ENCODE results near the gene BMPR1B. TPM values are rescaled to one million over a fixed set of nuclear protein-coding genes. Genes with fewer than 3 reads are reported as not detected.

The BMPR1B gene
- total and polyA plus RNA-seq, 9 of the 15 experiments (the other 6 are each of a cell fraction or from before 2014, with no cell fraction given), result 0.01 TPM; not detected in 8

DNA sequence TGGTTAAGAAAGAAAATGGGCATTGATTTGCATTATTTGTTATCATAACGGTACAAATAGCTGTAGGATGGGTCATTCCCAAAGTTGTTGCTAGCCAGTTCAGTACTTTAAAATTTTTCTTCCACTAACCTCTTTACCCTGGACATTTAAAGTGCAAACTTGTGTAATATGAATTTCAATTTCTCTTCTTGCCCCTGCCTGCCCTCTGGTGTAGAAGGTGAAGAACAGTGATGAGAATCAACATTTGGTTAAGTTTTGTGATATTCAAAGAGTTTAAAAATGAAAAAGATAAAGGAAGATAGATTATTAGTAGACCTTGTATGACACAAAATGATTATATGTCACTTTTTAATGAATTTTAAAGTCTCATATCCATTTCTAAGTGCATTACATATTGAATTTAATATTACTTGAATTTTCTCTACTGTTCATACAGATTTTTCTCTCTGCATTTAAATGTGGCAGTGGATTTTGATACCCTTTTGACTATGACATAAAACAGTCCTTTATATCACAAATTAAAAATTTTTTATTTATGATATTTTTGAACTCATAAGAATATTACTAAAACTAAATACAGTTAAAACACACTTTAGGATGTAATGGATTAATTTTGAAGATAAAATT is 337.7 kb downstream of the BMPR1B start:
- FAIRE-seq, result peak; percentile 26
- peak in 2 of 4 experiments; percentile 3 to 9 for DNase-seq (ENCODE audit: extremely low read depth in 1 of 4, low spot score in 3 of 4)
- Histone ChIP-seq H3K4me2 (ENCODE audit: insufficient read depth, low read length) (no peak overlapping the region), H3K27ac (ENCODE audit: extremely low read depth, low read depth, low read length) (no peak overlapping the region), H3K9ac (ENCODE audit: insufficient read depth in 1 of 2, low read depth in 2 of 2, low read length in 2 of 2) (no peak overlapping the region), H3K4me3 (no peak overlapping the region), H3K9me1 (ENCODE audit: control insufficient read depth, insufficient read depth, low read length) (no peaks in the 10 kb centered on the region), H3K79me2 (ENCODE audit: control insufficient read depth, insufficient read depth, low read length) (no peaks in the 10 kb centered on the region), H3K27me3 (ENCODE audit: control insufficient read depth in 2 of 2, insufficient read depth in 2 of 2, low read length in 2 of 2) (no peaks in the 10 kb centered on the region; a peak in 1 of 5 replicates), H3K9me3 (replicated peaks; ENCODE audit: control insufficient read depth, insufficient read depth, low read depth, low read length) (no peaks in the 10 kb centered on the region), H3K4me1 (replicated peaks in 1 of 2; ENCODE audit: control insufficient read depth in 2 of 2, insufficient read depth in 2 of 2, low read length in 2 of 2) (no peaks in the 10 kb centered on the region), H3K36me3 (ENCODE audit: control insufficient read depth, insufficient read depth, low read length) (no peaks in the 10 kb centered on the region), H4K20me1 (replicated peaks; ENCODE audit: control insufficient read depth, insufficient read depth, low read length) (no peaks in the 10 kb centered on the region), H2AFZ (ENCODE audit: low read depth, low read length) (no peak overlapping the region)
- 0% methylated on average over 1 of the region's 1 CpG for WGBS (ENCODE audit: insufficient coverage, low coverage, missing lambda C conversion rate)
- in situ Hi-C loops (cut with MboI), result no loop called here
- no peak for ATAC-seq
- ChIA-PET POLR2A (no interaction called here), CTCF (ENCODE audit: low intra/inter-chr PET ratio) (interaction anchor here (1.9 kb wide), 1 partner anchor 473 kb away, joined by 8 read pairs; no protein-coding TSS in a partner anchor)
- no TSS peak for BruUV-seq (replicated peaks)
- intact Hi-C loops (cut with micrococcal nuclease), result loop anchor here (5.0 kb wide), 1 partner anchor 473 kb away; no protein-coding TSS in a partner anchor
- no peak for TF ChIP-seq ETS2 (tag; IDR thresholded peaks at IDR 0.05; ENCODE audit: borderline replicate concordance, poor library complexity, severe bottlenecking)
- TF ChIP-seq, protein P1, sequence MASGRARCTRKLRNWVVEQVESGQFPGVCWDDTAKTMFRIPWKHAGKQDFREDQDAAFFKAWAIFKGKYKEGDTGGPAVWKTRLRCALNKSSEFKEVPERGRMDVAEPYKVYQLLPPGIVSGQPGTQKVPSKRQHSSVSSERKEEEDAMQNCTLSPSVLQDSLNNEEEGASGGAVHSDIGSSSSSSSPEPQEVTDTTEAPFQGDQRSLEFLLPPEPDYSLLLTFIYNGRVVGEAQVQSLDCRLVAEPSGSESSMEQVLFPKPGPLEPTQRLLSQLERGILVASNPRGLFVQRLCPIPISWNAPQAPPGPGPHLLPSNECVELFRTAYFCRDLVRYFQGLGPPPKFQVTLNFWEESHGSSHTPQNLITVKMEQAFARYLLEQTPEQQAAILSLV (tag; IDR thresholded peaks at IDR 0.05), result no peak
- TF ChIP-seq, protein P2, sequence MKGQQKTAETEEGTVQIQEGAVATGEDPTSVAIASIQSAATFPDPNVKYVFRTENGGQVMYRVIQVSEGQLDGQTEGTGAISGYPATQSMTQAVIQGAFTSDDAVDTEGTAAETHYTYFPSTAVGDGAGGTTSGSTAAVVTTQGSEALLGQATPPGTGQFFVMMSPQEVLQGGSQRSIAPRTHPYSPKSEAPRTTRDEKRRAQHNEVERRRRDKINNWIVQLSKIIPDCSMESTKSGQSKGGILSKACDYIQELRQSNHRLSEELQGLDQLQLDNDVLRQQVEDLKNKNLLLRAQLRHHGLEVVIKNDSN (CRISPR knock-in tag; IDR thresholded peaks at IDR 0.05), result no peak
- TF ChIP-seq, protein P3, sequence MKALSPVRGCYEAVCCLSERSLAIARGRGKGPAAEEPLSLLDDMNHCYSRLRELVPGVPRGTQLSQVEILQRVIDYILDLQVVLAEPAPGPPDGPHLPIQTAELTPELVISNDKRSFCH (CRISPR knock-in tag; IDR thresholded peaks at IDR 0.05), result no peak
- TF ChIP-seq, protein P3 (tag; IDR thresholded peaks at IDR 0.05), result no peak
- TF ChIP-seq, protein P4, sequence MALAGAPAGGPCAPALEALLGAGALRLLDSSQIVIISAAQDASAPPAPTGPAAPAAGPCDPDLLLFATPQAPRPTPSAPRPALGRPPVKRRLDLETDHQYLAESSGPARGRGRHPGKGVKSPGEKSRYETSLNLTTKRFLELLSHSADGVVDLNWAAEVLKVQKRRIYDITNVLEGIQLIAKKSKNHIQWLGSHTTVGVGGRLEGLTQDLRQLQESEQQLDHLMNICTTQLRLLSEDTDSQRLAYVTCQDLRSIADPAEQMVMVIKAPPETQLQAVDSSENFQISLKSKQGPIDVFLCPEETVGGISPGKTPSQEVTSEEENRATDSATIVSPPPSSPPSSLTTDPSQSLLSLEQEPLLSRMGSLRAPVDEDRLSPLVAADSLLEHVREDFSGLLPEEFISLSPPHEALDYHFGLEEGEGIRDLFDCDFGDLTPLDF (CRISPR knock-in tag; IDR thresholded peaks at IDR 0.05), result no peak
- no peak for TF ChIP-seq BCL6 (CRISPR knock-in tag; IDR thresholded peaks at IDR 0.05)
- TF ChIP-seq DIDO1 (tag; IDR thresholded peaks at IDR 0.05; ENCODE audit: low read depth), result no peak
- 0 out of 2 replicates have a peak, but pooled peaks have one; percentile 18 for TF ChIP-seq SMC3 (conservative IDR thresholded peaks at IDR 0.05; ENCODE audit: insufficient read depth, low read depth, low read length)
- TF ChIP-seq MXI1 (IDR thresholded peaks at IDR 0.05; ENCODE audit: low read depth, low read length), result no peak
- TF ChIP-seq ZNF124 (CRISPR knock-in tag; IDR thresholded peaks at IDR 0.05), result no peak
- TF ChIP-seq NRF1 (conservative IDR thresholded peaks at IDR 0.05 in 1 of 2, IDR thresholded peaks at IDR 0.05 in 1 of 2), result no peak
- TF ChIP-seq KDM2B (CRISPR knock-in tag; IDR thresholded peaks at IDR 0.05), result no peak
- TF ChIP-seq, protein P5, sequence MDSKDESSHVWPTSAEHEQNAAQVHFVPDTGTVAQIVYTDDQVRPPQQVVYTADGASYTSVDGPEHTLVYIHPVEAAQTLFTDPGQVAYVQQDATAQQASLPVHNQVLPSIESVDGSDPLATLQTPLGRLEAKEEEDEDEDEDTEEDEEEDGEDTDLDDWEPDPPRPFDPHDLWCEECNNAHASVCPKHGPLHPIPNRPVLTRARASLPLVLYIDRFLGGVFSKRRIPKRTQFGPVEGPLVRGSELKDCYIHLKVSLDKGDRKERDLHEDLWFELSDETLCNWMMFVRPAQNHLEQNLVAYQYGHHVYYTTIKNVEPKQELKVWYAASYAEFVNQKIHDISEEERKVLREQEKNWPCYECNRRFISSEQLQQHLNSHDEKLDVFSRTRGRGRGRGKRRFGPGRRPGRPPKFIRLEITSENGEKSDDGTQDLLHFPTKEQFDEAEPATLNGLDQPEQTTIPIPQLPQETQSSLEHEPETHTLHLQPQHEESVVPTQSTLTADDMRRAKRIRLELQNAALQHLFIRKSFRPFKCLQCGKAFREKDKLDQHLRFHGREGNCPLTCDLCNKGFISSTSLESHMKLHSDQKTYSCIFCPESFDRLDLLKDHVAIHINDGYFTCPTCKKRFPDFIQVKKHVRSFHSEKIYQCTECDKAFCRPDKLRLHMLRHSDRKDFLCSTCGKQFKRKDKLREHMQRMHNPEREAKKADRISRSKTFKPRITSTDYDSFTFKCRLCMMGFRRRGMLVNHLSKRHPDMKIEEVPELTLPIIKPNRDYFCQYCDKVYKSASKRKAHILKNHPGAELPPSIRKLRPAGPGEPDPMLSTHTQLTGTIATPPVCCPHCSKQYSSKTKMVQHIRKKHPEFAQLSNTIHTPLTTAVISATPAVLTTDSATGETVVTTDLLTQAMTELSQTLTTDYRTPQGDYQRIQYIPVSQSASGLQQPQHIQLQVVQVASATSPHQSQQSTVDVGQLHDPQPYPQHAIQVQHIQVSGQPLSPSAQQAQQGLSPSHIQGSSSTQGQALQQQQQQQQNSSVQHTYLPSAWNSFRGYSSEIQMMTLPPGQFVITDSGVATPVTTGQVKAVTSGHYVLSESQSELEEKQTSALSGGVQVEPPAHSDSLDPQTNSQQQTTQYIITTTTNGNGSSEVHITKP (IDR thresholded peaks at IDR 0.05; ENCODE audit: partially characterized antibody), result no peak
- TF ChIP-seq CTBP1 (IDR thresholded peaks at IDR 0.05; ENCODE audit: borderline replicate concordance), result no peak
- TF ChIP-seq RHOXF2B (CRISPR knock-in tag; conservative IDR thresholded peaks at IDR 0.05), result no peak
